Endothelial cell of umbilical vein (primary cell): Measurements from ENCODE around the gene GSG1L.

Source experiments
- EZH2 ChIP-seq: IDR thresholded peaks from 2 replicates; pipeline ENCODE4 v1.6.1; 2012; ENCODE audit warnings: borderline replicate concordance, low read depth, mild to moderate bottlenecking, moderate library complexity, low read length, inconsistent platforms; ENCODE audit not compliant: severe bottlenecking
- POLR2A ChIP-seq: IDR thresholded peaks from 2 replicates; pipeline ENCODE4 v1.6.1; 2012; ENCODE audit warnings: low read depth, mild to moderate bottlenecking, control low read depth, low read length
- POLR2AphosphoS5 ChIP-seq: IDR thresholded peaks from 2 replicates; pipeline ENCODE4 v1.6.1; 2012; ENCODE audit warnings: low read depth, mild to moderate bottlenecking, control low read depth, low read length, moderate library complexity; ENCODE audit not compliant: insufficient read depth
- TF ChIP-seq, protein P1 (sequence below), 2 donors: IDR thresholded peaks; 1 replicate in 1 of 2; 2 replicates in 1 of 2; pipeline ENCODE4 v1.5.1; 2011; ENCODE audit warnings: low read length in 2 of 2, mild to moderate bottlenecking in 2 of 2, moderate library complexity in 2 of 2, control low read depth in 1 of 2, inconsistent platforms in 1 of 2, low read depth in 1 of 2; ENCODE audit not compliant: insufficient read depth in 1 of 2; ENCODE audit errors: extremely low read depth in 1 of 2

DNA sequence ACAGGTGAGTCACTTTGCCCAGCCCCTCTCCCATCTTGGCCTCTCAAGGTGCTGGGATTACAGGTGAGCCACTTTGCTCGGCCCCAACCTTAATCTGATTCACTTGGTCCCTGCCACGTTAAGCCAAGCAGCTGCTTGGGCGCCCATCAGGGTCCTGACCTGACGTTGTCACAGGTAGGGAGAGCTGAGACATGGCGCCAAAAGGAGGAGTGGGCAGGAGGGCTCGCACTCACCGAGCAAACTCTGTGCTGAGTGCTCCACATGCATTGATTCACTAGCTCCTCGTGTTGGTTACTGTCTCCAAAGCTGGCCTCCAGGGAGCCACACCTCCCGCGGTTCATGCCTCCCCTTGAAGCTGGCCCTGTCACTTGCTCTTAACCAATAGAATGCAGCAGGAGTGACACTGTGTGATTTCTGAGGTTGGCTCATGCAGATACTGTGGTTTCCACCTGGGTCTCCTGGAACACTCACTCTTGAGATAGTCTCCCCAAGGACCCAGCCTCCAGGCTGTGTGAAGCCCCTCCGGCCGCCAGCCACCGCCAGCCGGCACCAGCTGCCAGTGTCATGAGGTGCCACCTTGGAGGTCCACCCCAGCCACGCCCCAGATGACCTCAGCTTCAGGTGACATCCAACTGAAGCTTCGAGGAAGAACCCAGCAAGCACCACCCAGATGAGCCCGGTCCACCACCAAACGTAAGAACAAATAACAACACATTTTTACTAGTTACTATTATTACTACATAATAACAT lies 223.0 kb downstream of the GSG1L start:
- TF ChIP-seq, protein P1, sequence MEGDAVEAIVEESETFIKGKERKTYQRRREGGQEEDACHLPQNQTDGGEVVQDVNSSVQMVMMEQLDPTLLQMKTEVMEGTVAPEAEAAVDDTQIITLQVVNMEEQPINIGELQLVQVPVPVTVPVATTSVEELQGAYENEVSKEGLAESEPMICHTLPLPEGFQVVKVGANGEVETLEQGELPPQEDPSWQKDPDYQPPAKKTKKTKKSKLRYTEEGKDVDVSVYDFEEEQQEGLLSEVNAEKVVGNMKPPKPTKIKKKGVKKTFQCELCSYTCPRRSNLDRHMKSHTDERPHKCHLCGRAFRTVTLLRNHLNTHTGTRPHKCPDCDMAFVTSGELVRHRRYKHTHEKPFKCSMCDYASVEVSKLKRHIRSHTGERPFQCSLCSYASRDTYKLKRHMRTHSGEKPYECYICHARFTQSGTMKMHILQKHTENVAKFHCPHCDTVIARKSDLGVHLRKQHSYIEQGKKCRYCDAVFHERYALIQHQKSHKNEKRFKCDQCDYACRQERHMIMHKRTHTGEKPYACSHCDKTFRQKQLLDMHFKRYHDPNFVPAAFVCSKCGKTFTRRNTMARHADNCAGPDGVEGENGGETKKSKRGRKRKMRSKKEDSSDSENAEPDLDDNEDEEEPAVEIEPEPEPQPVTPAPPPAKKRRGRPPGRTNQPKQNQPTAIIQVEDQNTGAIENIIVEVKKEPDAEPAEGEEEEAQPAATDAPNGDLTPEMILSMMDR (IDR thresholded peaks at IDR 0.05; ENCODE audit: extremely low read depth in 1 of 2, insufficient read depth in 1 of 2, low read depth in 1 of 2, low read length in 2 of 2), result no peak
- no peak for TF ChIP-seq POLR2A
- no peak for TF ChIP-seq EZH2
- TF ChIP-seq POLR2AphosphoS5, result no peak
